K562 (cell line): ENCODE measurements around the gene HDLBP. TPM values are rescaled to one million over a fixed set of nuclear protein-coding genes. Genes with fewer than 3 reads are reported as not detected.
A peak's percentile ranks its signal among the peaks of the same experiment; 100 is the strongest.

Source experiments
- ARID4B ChIP-seq: sonication (generic); formaldehyde crosslinking; IDR thresholded peaks from 2 replicates; pipeline ENCODE4 v1.8.0; 2022; ENCODE audit warnings: mild to moderate bottlenecking, missing genetic modification reagents
- CBFA2T3 ChIP-seq: fragments of 450-650 bp; IDR thresholded peaks from 2 replicates; pipeline ENCODE4 v1.6.1; 2017
- CBX5 ChIP-seq: IDR thresholded peaks from 2 replicates; pipeline ENCODE4 v1.6.1; 2014; ENCODE audit warnings: low read depth, borderline replicate concordance
- CHD4 ChIP-seq: fragments of 200-600 bp; sonication (generic); IDR thresholded peaks from 3 replicates; pipeline ENCODE4 v1.6.1; 2012; ENCODE audit warnings: low read depth, mild to moderate bottlenecking, mixed read lengths, low read length, inconsistent platforms; ENCODE audit not compliant: insufficient read depth, insufficient replicate concordance, poor library complexity, severe bottlenecking
- CTBP1 ChIP-seq: fragments of 450-650 bp; IDR thresholded peaks from 2 replicates; pipeline ENCODE4 v1.6.1; 2016; ENCODE audit warnings: borderline replicate concordance
- DMBX1 ChIP-seq: fragments of 250-450 bp; sonication (Bioruptor Pico); IDR thresholded peaks from 2 replicates; pipeline ENCODE4 v1.8.0; 2022; ENCODE audit warnings: inconsistent platforms, mild to moderate bottlenecking, moderate library complexity, borderline replicate concordance
- EP400 ChIP-seq: fragments of 450-650 bp; IDR thresholded peaks from 2 replicates; pipeline ENCODE4 v1.6.1; 2017; ENCODE audit warnings: antibody characterized with exemption, mild to moderate bottlenecking, moderate library complexity
- ESRRB ChIP-seq: fragments of 250-450 bp; sonication (Bioruptor Pico); IDR thresholded peaks from 2 replicates; pipeline ENCODE4 v1.5.0; 2020; ENCODE audit warnings: mild to moderate bottlenecking, moderate library complexity, borderline replicate concordance
- FOXA1 ChIP-seq: fragments of 450-650 bp; IDR thresholded peaks from 2 replicates; pipeline ENCODE4 v1.6.1; 2016; ENCODE audit warnings: mild to moderate bottlenecking, borderline replicate concordance
- HOXB6 ChIP-seq: fragments of 250-450 bp; sonication (Bioruptor Pico); IDR thresholded peaks from 2 replicates; pipeline ENCODE4 v1.5.1; 2022; ENCODE audit warnings: mild to moderate bottlenecking, borderline replicate concordance
- IRF9 ChIP-seq: fragments of 450-650 bp; IDR thresholded peaks from 2 replicates; pipeline ENCODE4 v1.6.1; 2016; ENCODE audit warnings: missing biosample characterization, missing genetic modification characterization
- KLF1 ChIP-seq: fragments of 450-650 bp; IDR thresholded peaks from 2 replicates; pipeline ENCODE4 v1.6.1; 2016; ENCODE audit warnings: missing genetic modification characterization, missing compliant biosample characterization
- KLF16 ChIP-seq: IDR thresholded peaks from 2 replicates; pipeline ENCODE4 v1.6.1; 2016; ENCODE audit warnings: antibody characterized with exemption
- L3MBTL2 ChIP-seq: fragments of 450-650 bp; IDR thresholded peaks from 2 replicates; pipeline ENCODE4 v1.6.1; 2016; ENCODE audit warnings: mild to moderate bottlenecking, moderate library complexity
- NCOA4 ChIP-seq: fragments of 450-650 bp; IDR thresholded peaks from 2 replicates; pipeline ENCODE4 v1.6.1; 2018; ENCODE audit warnings: mild to moderate bottlenecking; ENCODE audit not compliant: partially characterized antibody
- POLR2B ChIP-seq: fragments of 450-650 bp; IDR thresholded peaks from 2 replicates; pipeline ENCODE4 v1.6.1; 2018; ENCODE audit warnings: low read depth; ENCODE audit not compliant: partially characterized antibody
- SMARCA5 ChIP-seq: fragments of 450-650 bp; IDR thresholded peaks from 2 replicates; pipeline ENCODE4 v1.6.1; 2016
- TFAM ChIP-seq: fragments of 250-450 bp; sonication (Bioruptor Pico); conservative IDR thresholded peaks from 2 replicates; pipeline ENCODE4 v1.5.0; 2021; ENCODE audit warnings: mild to moderate bottlenecking, moderate library complexity
- XRCC3 ChIP-seq: fragments of 450-650 bp; IDR thresholded peaks from 2 replicates; pipeline ENCODE4 v1.6.1; 2017; ENCODE audit warnings: mild to moderate bottlenecking, moderate library complexity
- ZNF764 ChIP-seq: fragments of 250-450 bp; sonication (Bioruptor Pico); IDR thresholded peaks from 2 replicates; pipeline ENCODE4 v1.4.0; 2020; ENCODE audit warnings: low read depth, mild to moderate bottlenecking, moderate library complexity
- ZNF785 ChIP-seq: fragments of 250-450 bp; sonication (Bioruptor Pico); IDR thresholded peaks from 2 replicates; pipeline ENCODE4 v1.4.0; 2020; ENCODE audit warnings: mild to moderate bottlenecking
- ZSCAN32 ChIP-seq: fragments of 450-650 bp; formaldehyde crosslinking; IDR thresholded peaks from 2 replicates; pipeline ENCODE4 v1.4.0; 2020; ENCODE audit warnings: mild to moderate bottlenecking, moderate library complexity
- polyA plus RNA-seq, 8 experiments: library from polyadenylated mRNA; depleted of rRNA in 4 of 8; stranded (reverse) in 5 of 8; unstranded in 3 of 8; fragments of >200 nt; fragmentation: Nextera tagmentation in 2 of 8; fragmentation: Illumina TruSeq in 1 of 8; extraction: Ambion mirVana in 2 of 8; extraction: Trizol in 1 of 8; gene quantifications; 2 replicates each; pipeline versions ENCODE4 v1.2.1 to v1.2.3, GENCODE V29; 2011 to 2014; ENCODE audit warnings: inconsistent platforms in 1 of 8, missing spikeins in 1 of 8
- total RNA-seq, 7 experiments: library from RNA; depleted of rRNA in 6 of 7; stranded (reverse); fragments of >200 nt in 6 of 7; fragmentation: Illumina TruSeq in 2 of 7; extraction: Trizol in 2 of 7; gene quantifications; 2 replicates each; pipeline versions ENCODE4 v1.2.1 to v1.2.3, GENCODE V29; 2011 to 2021; ENCODE audit warnings: low replicate concordance in 1 of 7

HDLBP gene
- total and polyA plus RNA-seq, 9 of the 15 experiments (the other 6 are each of a cell fraction or from before 2014, with no cell fraction given) = 24.4 to 378 (median 146) TPM

GRCh38 chr2:241354668-241355658, 39.5 kb upstream of the HDLBP start (continued):
- TF ChIP-seq DMBX1 (CRISPR knock-in tag) (no peak), ZNF764 (no peak), EP400 (no peak), KLF16 (no peak), CHD4 (no peak), TFAM (no peak), L3MBTL2 (peak; percentile 75), FOXA1 (no peak), ESRRB (CRISPR knock-in tag) (no peak), NCOA4 (no peak), CBX5 (no peak), XRCC3 (no peak), ARID4B (CRISPR knock-in tag) (no peak), KLF1 (tag) (no peak), SMARCA5 (no peak), POLR2B (peak; percentile 30), HOXB6 (CRISPR knock-in tag) (no peak), ZNF785 (CRISPR knock-in tag) (no peak), IRF9 (no peak), CBFA2T3 (no peak), CTBP1 (no peak), ZSCAN32 (no peak)
